DND-41 (cell line): Measurements from ENCODE around the gene XPA.

Source experiments
- EZH2 ChIP-seq: IDR thresholded peaks from 3 replicates; pipeline ENCODE4 v1.6.1; 2012; ENCODE audit warnings: borderline replicate concordance, low read depth, mild to moderate bottlenecking, moderate library complexity, low read length, inconsistent platforms; ENCODE audit not compliant: severe bottlenecking
- TF ChIP-seq, protein P1 (sequence below): IDR thresholded peaks from 2 replicates; pipeline ENCODE4 v1.5.1; 2012; ENCODE audit warnings: borderline replicate concordance, low read length, moderate library complexity, mild to moderate bottlenecking; ENCODE audit not compliant: poor library complexity, severe bottlenecking; ENCODE audit errors: extremely low read depth

DNA sequence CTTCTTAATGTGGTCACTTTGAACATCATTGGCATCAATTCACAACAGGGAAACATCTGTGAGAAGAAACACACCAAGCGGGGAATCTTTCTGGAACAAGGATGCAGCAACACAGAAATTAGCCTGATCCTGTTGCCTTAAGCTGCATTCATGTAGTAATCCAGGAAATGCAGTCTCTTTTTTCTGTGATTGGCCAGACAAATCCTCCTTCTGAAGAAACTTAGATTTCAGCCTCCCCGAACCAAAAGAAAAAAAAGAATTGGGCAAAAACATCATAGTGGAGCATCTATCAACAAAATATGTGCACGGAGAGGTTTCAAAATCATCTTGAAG is 7.2 kb upstream of the XPA start:
- TF ChIP-seq, protein P1, sequence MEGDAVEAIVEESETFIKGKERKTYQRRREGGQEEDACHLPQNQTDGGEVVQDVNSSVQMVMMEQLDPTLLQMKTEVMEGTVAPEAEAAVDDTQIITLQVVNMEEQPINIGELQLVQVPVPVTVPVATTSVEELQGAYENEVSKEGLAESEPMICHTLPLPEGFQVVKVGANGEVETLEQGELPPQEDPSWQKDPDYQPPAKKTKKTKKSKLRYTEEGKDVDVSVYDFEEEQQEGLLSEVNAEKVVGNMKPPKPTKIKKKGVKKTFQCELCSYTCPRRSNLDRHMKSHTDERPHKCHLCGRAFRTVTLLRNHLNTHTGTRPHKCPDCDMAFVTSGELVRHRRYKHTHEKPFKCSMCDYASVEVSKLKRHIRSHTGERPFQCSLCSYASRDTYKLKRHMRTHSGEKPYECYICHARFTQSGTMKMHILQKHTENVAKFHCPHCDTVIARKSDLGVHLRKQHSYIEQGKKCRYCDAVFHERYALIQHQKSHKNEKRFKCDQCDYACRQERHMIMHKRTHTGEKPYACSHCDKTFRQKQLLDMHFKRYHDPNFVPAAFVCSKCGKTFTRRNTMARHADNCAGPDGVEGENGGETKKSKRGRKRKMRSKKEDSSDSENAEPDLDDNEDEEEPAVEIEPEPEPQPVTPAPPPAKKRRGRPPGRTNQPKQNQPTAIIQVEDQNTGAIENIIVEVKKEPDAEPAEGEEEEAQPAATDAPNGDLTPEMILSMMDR = no peak
- no peak for TF ChIP-seq EZH2
